H1 (cell line): Measurements from ENCODE around the gene OR5K2. TPM values are rescaled to one million over a fixed set of nuclear protein-coding genes. Genes with fewer than 3 reads are reported as not detected.

ENCODE experiments used
- CTCF ChIA-PET: fragments of 300-600 bp; sonication (Branson Sonifier 250); formaldehyde crosslinking; loops from one replicate; lab custom pipeline; 2021; ENCODE audit not compliant: partially characterized antibody; lab: Charles Lee
- POLR2A ChIA-PET: fragments of 300-600 bp; sonication (Branson Sonifier 250); formaldehyde crosslinking; loops from one replicate; lab custom pipeline; 2021; ENCODE audit warnings: inconsistent platforms; ENCODE audit not compliant: partially characterized antibody; lab: Charles Lee
- DNase-seq, 2 experiments: peaks; one replicate each; pipeline versions ENCODE4 v3.0.0 to v3.0.0-alpha.2; 2010 to 2022; ENCODE audit warnings: low spot score in 2 of 2, low read depth in 1 of 2, mixed read lengths in 1 of 2
- FAIRE-seq: peaks from 2 replicates; lab custom pipeline; 2011; peaks lifted over from hg19 to GRCh38; lab: Jason Lieb, UNC
- H2AFZ ChIP-seq: 2 replicates; pipeline ENCODE4 v1.8.1; 2012; ENCODE audit warnings: low read length, inconsistent platforms
- H2AK5ac ChIP-seq: 2 replicates; pipeline ENCODE4 v1.6.1; 2013; ENCODE audit warnings: low read depth, low read length
- H2BK120ac ChIP-seq: replicated peaks from 2 replicates; pipeline ENCODE3; 2013; ENCODE audit warnings: low read depth, low read length, inconsistent platforms
- H2BK12ac ChIP-seq: 2 replicates; pipeline ENCODE4 v1.6.1; 2013; ENCODE audit warnings: low read depth, low read length
- H2BK15ac ChIP-seq: 2 replicates; pipeline ENCODE4 v1.6.1; 2013; ENCODE audit warnings: low read length
- H2BK20ac ChIP-seq: 2 replicates; pipeline ENCODE4 v1.6.1; 2013; ENCODE audit warnings: low read length
- H2BK5ac ChIP-seq: 2 replicates; pipeline ENCODE4 v1.6.1; 2013; ENCODE audit warnings: low read depth, low read length
- H3K14ac ChIP-seq: 2 replicates; pipeline ENCODE4 v1.6.1; 2013; ENCODE audit warnings: inconsistent platforms; ENCODE audit not compliant: insufficient read length
- H3K18ac ChIP-seq: 2 replicates; pipeline ENCODE4 v1.6.1; 2013; ENCODE audit warnings: low read length; ENCODE audit errors: extremely low read depth
- H3K23ac ChIP-seq: 2 replicates; pipeline ENCODE4 v1.6.1; 2013; ENCODE audit warnings: inconsistent platforms; ENCODE audit not compliant: insufficient read length
- H3K23me2 ChIP-seq: 2 replicates; pipeline ENCODE4 v1.6.1; 2013; ENCODE audit warnings: low read depth, low read length
- H3K27ac ChIP-seq: 2 replicates; pipeline ENCODE4 v1.6.1; 2011; ENCODE audit warnings: low read depth, low read length, inconsistent platforms
- H3K27me3 ChIP-seq, 4 experiments: replicated peaks in 1 of 4; 1 replicate in 1 of 4; 2 replicates in 3 of 4; pipeline versions ENCODE4 v1.6.1 to v1.8.1; 2011 to 2013; ENCODE audit warnings: low read length in 3 of 4, mild to moderate bottlenecking in 3 of 4, inconsistent platforms in 2 of 4, mixed read lengths in 2 of 4, moderate library complexity in 1 of 4; ENCODE audit not compliant: control insufficient read depth in 3 of 4, insufficient read depth in 3 of 4; ENCODE audit errors: extremely low read depth in 1 of 4
- H3K36me3 ChIP-seq, 4 experiments: 2 replicates each; pipeline versions ENCODE4 v1.6.1 to v1.8.1; 2011 to 2013; ENCODE audit warnings: mild to moderate bottlenecking in 4 of 4, low read length in 3 of 4, moderate library complexity in 2 of 4, control low read depth in 1 of 4, inconsistent platforms in 1 of 4; ENCODE audit not compliant: insufficient read depth in 4 of 4, control insufficient read depth in 2 of 4
- H3K4ac ChIP-seq: replicated peaks from 2 replicates; pipeline ENCODE3; 2013; ENCODE audit warnings: low read length, low read depth, mixed read lengths, inconsistent platforms; ENCODE audit not compliant: insufficient read length
- H3K4me1 ChIP-seq, 4 experiments: replicated peaks in 1 of 4; 1 replicate in 1 of 4; 2 replicates in 3 of 4; pipeline versions ENCODE4 v1.6.1 to v1.8.1; 2011 to 2013; ENCODE audit warnings: low read length in 3 of 4, inconsistent platforms in 2 of 4, mixed read lengths in 1 of 4; ENCODE audit not compliant: insufficient read depth in 4 of 4, control insufficient read depth in 3 of 4
- H3K4me2 ChIP-seq, 2 experiments: 2 replicates each; pipeline versions ENCODE4 v1.6.1 to v1.8.1; 2011 to 2013; ENCODE audit warnings: low read depth in 2 of 2, low read length in 2 of 2, control low read depth in 1 of 2, inconsistent platforms in 1 of 2, mild to moderate bottlenecking in 1 of 2; ENCODE audit not compliant: insufficient read depth in 1 of 2
- H3K4me3 ChIP-seq, 4 experiments: fragments of 200-600, 300-600 bp in 1 of 4; sonication (generic), shearing (Covaris generic), sonication (Bioruptor Twin) in 1 of 4; 2 replicates each; pipeline versions ENCODE4 v1.5.1 to v1.8.1; 2011 to 2016; ENCODE audit warnings: low read length in 4 of 4, low read depth in 3 of 4, control low read depth in 2 of 4, inconsistent platforms in 2 of 4, mild to moderate bottlenecking in 2 of 4, mixed read lengths in 1 of 4, moderate library complexity in 1 of 4; ENCODE audit not compliant: insufficient read depth in 2 of 4; ENCODE audit errors: extremely low read depth in 1 of 4
- H3K56ac ChIP-seq: replicated peaks from 2 replicates; pipeline ENCODE3; 2013; ENCODE audit warnings: low read depth, mild to moderate bottlenecking, mixed read lengths, low read length, inconsistent platforms; ENCODE audit not compliant: insufficient read length
- H3K79me1 ChIP-seq: 2 replicates; pipeline ENCODE4 v1.6.1; 2013; ENCODE audit warnings: low read depth, low read length, control low read depth
- H3K79me2 ChIP-seq, 2 experiments: 2 replicates each; pipeline versions ENCODE4 v1.6.1 to v1.8.1; 2012 to 2013; ENCODE audit warnings: low read length in 2 of 2, mild to moderate bottlenecking in 2 of 2, inconsistent platforms in 1 of 2; ENCODE audit not compliant: insufficient read depth in 2 of 2, control insufficient read depth in 1 of 2
- H3K9ac ChIP-seq, 4 experiments: replicated peaks in 1 of 4; 1 replicate in 1 of 4; 2 replicates in 3 of 4; pipeline versions ENCODE4 v1.6.1 to v1.8.1; 2011 to 2013; ENCODE audit warnings: low read depth in 3 of 4, low read length in 3 of 4, control low read depth in 2 of 4, mild to moderate bottlenecking in 2 of 4, moderate library complexity in 2 of 4, inconsistent platforms in 1 of 4; ENCODE audit errors: extremely low read depth in 1 of 4
- H3K9me3 ChIP-seq, 2 experiments: 2 replicates each; pipeline versions ENCODE4 v1.6.1 to v1.8.1; 2012 to 2013; ENCODE audit warnings: mild to moderate bottlenecking in 2 of 2, moderate library complexity in 2 of 2, control low read depth in 1 of 2, inconsistent platforms in 1 of 2, low read depth in 1 of 2, low read length in 1 of 2, mixed read lengths in 1 of 2; ENCODE audit not compliant: insufficient read depth in 2 of 2
- H4K20me1 ChIP-seq, 2 experiments: replicated peaks in 1 of 2; 2 replicates each; pipeline versions ENCODE3 to v1.8.1; 2011 to 2013; ENCODE audit warnings: inconsistent platforms in 2 of 2, low read length in 2 of 2, mild to moderate bottlenecking in 1 of 2; ENCODE audit not compliant: insufficient read depth in 2 of 2, control insufficient read depth in 1 of 2
- H4K5ac ChIP-seq: 2 replicates; pipeline ENCODE4 v1.6.1; 2013; ENCODE audit warnings: low read length, low read depth, mixed read lengths, inconsistent platforms; ENCODE audit not compliant: insufficient read length
- H4K8ac ChIP-seq: 2 replicates; pipeline ENCODE4 v1.8.0; 2013; ENCODE audit warnings: mild to moderate bottlenecking, moderate library complexity, low read length, inconsistent platforms; ENCODE audit not compliant: insufficient read depth; ENCODE audit errors: extremely low read depth
- H4K91ac ChIP-seq: replicated peaks from 2 replicates; pipeline ENCODE3; 2013; ENCODE audit warnings: low read length, mixed read lengths, inconsistent platforms; ENCODE audit not compliant: insufficient read length
- BACH1 ChIP-seq: IDR thresholded peaks from 2 replicates; pipeline ENCODE4 v1.6.1; 2012; ENCODE audit warnings: low read length, improper control_type of control experiment
- CBX5 ChIP-seq: fragments of 300-800, 300-1000 bp; sonication (generic); IDR thresholded peaks from 2 replicates; pipeline ENCODE4 v1.7.1; 2016; ENCODE audit warnings: antibody characterized with exemption, low read length, low read depth
- JUN ChIP-seq: IDR thresholded peaks from 2 replicates; pipeline ENCODE4 v1.6.1; 2011; ENCODE audit warnings: low read depth, mild to moderate bottlenecking, improper control_type of control experiment, low read length
- TAF1 ChIP-seq: IDR thresholded peaks from 2 replicates; pipeline ENCODE4 v1.6.1; 2011; ENCODE audit warnings: mild to moderate bottlenecking, low read depth, low read length
- YY1 ChIP-seq: IDR thresholded peaks from 2 replicates; pipeline ENCODE4 v1.6.1; 2011; ENCODE audit warnings: low read depth, mild to moderate bottlenecking, low read length
- WGBS, 2 experiments: shearing (Covaris generic) in 1 of 2; methylation state at CpG; one replicate each; pipeline versions ENCODE4 v1.1.6 to v1.1.7; 2013 to 2015; ENCODE audit warnings: low lambda C conversion rate in 2 of 2, mixed read lengths in 2 of 2, inconsistent platforms in 1 of 2, low coverage in 1 of 2, missing lambda C conversion rate in 1 of 2; ENCODE audit not compliant: insufficient replicate concordance in 2 of 2, insufficient coverage in 1 of 2, insufficient read length in 1 of 2; ENCODE audit errors: extremely low coverage in 1 of 2, missing lambda C conversion rate in 1 of 2; 5-methylcytosine and 5-hydroxymethylcytosine counted together
- polyA plus RNA-seq, 7 experiments: library from polyadenylated mRNA; depleted of rRNA in 3 of 7; stranded (reverse) in 5 of 7; unstranded in 2 of 7; fragments of >200 nt in 5 of 7; fragments of 200-250 nt in 2 of 7; gene quantifications; 1 replicate in 5 of 7; 2 replicates in 1 of 7; 4 replicates in 1 of 7; pipeline versions ENCODE4 v1.2.1 to v1.2.3, GENCODE V29; 2011 to 2013; ENCODE audit warnings: missing spikeins in 2 of 7, mixed read lengths in 2 of 7
- total RNA-seq: library from RNA; stranded (reverse); fragmentation: NEBNext Ultra II Directional; extraction: Animal tissue kit (Norgen Biotek cat#: 25700); gene quantifications from 2 replicates; pipeline ENCODE4 v1.2.1, GENCODE V29; 2021
- TF ChIP-seq, protein P1 (sequence below): IDR thresholded peaks from 2 replicates; pipeline ENCODE4 v1.6.1; 2011; ENCODE audit warnings: low read depth, mild to moderate bottlenecking, low read length; ENCODE audit not compliant: insufficient read depth
- TF ChIP-seq, protein P2 (sequence below): IDR thresholded peaks from 2 replicates; pipeline ENCODE4 v1.6.1; 2012; ENCODE audit warnings: inconsistent platforms

The OR5K2 gene
- total and polyA plus RNA-seq, 2 of the 8 experiments (the other 6 are each of a cell fraction or from before 2014, with no cell fraction given), result not detected

DNA sequence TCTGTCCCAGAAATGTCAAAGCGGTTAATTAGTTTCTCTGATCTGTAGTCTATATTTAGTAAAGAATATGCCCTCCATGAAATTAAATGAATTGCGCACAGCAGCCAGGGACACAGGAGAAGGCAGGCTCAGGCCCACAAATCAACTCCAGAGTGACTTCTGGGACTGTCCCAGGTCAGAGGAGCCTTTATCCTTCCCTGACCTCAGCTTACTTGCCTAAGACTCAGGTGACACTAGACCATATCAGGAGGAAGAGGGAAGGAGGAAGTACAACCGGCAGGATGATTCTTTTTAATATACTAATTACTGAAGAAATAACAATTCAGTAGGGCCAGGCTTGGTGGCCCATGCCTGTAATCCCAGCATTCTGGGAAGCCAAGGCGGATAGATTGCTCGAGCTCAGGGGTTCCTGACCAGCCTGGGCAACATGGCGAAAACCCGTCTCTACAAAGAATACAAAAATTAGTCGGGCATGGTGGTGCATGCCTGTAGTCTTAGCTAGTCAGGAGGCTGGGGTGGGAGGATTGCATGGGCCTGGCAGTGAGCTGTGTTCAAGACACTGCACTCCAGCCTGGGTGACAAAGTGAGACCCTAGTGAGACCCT is 32.5 kb downstream of the OR5K2 start:
- ChIA-PET CTCF (interaction anchor here (0.8 kb wide), 1 partner anchor 22 kb away, joined by 3 read pairs; no protein-coding TSS in a partner anchor), POLR2A (no interaction called here)
- FAIRE-seq (no peak), DNase-seq (no peak)
- no peak overlapping the region for H3K27ac ChIP-seq
- H3K18ac ChIP-seq, result no peak overlapping the region
- H3K23me2 ChIP-seq, result no peaks in the 10 kb centered on the region
- H3K9ac ChIP-seq, result no peak overlapping the region
- 96% methylated on average over 8 of the region's 8 CpGs; no CpG with 5 or more reads in 1 of the 2 experiments for WGBS, 2 experiments
- no peaks in the 10 kb centered on the region for H3K79me2 ChIP-seq
- H3K79me1 ChIP-seq, result no peaks in the 10 kb centered on the region
- no peak overlapping the region for H3K4me2 ChIP-seq
- H2BK12ac ChIP-seq, result no peak overlapping the region
- H3K14ac ChIP-seq, result no peak overlapping the region
- no peak overlapping the region for H4K8ac ChIP-seq
- no peak overlapping the region for H3K56ac ChIP-seq
- no peaks in the 10 kb centered on the region for H3K4me1 ChIP-seq
- no peak overlapping the region for H2BK15ac ChIP-seq
- no peak overlapping the region for H4K5ac ChIP-seq
- H3K36me3 ChIP-seq, result no peaks in the 10 kb centered on the region
- H3K4me3 ChIP-seq, result no peak overlapping the region
- H4K91ac ChIP-seq, result no peak overlapping the region
- no peak overlapping the region for H3K23ac ChIP-seq
- no peaks in the 10 kb centered on the region for H4K20me1 ChIP-seq
- no peak overlapping the region for H2AK5ac ChIP-seq
- H3K4ac ChIP-seq, result no peak overlapping the region
- no peak overlapping the region for H2BK120ac ChIP-seq
- no peaks in the 10 kb centered on the region for H3K9me3 ChIP-seq
- no peak overlapping the region for H2BK20ac ChIP-seq
- TF ChIP-seq YY1 (no peak), CBX5 (no peak), BACH1 (no peak), JUN (no peak), TAF1 (no peak)
- TF ChIP-seq, protein P1, sequence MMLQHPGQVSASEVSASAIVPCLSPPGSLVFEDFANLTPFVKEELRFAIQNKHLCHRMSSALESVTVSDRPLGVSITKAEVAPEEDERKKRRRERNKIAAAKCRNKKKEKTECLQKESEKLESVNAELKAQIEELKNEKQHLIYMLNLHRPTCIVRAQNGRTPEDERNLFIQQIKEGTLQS, result no peak
- TF ChIP-seq, protein P2, sequence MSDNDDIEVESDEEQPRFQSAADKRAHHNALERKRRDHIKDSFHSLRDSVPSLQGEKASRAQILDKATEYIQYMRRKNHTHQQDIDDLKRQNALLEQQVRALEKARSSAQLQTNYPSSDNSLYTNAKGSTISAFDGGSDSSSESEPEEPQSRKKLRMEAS, result no peak
- H2AFZ ChIP-seq, result no peak overlapping the region
- no peak overlapping the region for H2BK5ac ChIP-seq
- no peaks in the 10 kb centered on the region for H3K27me3 ChIP-seq
